ENCODE results near the gene ZNF804A. TPM values are rescaled to one million over a fixed set of nuclear protein-coding genes. Genes with fewer than 3 reads are reported as not detected.

The ZNF804A gene
- total RNA-seq, 1 donor from 2014 or later = 0.32 TPM

GRCh38 chr2:184624311-184624710 lies 26.0 kb downstream of the ZNF804A start:
- TF ChIP-seq EZH2 (IDR thresholded peaks at IDR 0.05; ENCODE audit: insufficient read depth, low read length) = no peak
- no peak for TF ChIP-seq CTCF (IDR thresholded peaks at IDR 0.05; ENCODE audit: insufficient read depth, low read depth, low read length)
- Histone ChIP-seq H3K27me3 (ENCODE audit: insufficient read depth, low read length) (no peaks in the 10 kb centered on the region), H3K4me1 (ENCODE audit: insufficient read depth, low read length) (no peaks in the 10 kb centered on the region), H3K4me2 (ENCODE audit: low read length) (no peak overlapping the region), H2AFZ (ENCODE audit: low read depth, low read length) (no peak overlapping the region), H3K79me2 (ENCODE audit: insufficient read depth, low read length) (no peaks in the 10 kb centered on the region), H3K27ac (ENCODE audit: low read depth, low read length) (no peak overlapping the region), H3K4me3 (ENCODE audit: insufficient read depth, low read depth, low read length) (no peak overlapping the region), H3K9ac (ENCODE audit: low read length) (no peak overlapping the region), H4K20me1 (ENCODE audit: insufficient read depth, low read length) (no peaks in the 10 kb centered on the region), H3K9me3 (ENCODE audit: insufficient read depth, low read depth, low read length) (no peaks in the 10 kb centered on the region), H3K36me3 (ENCODE audit: insufficient read depth, low read length) (no peaks in the 10 kb centered on the region)
- no peaks in the 10 kb centered on the region for H3K36me3 Mint-ChIP-seq (ENCODE audit: low read depth, unreplicated experiment)
- H3K4me1 Mint-ChIP-seq (ENCODE audit: low read depth, unreplicated experiment) = no peaks in the 10 kb centered on the region
- DNase-seq (ENCODE audit: low read depth) = no peak
- no peak overlapping the region for H3K4me3 Mint-ChIP-seq (ENCODE audit: unreplicated experiment)
- no peak for FAIRE-seq
- H3K27me3 Mint-ChIP-seq (ENCODE audit: low read depth, unreplicated experiment) = no peaks in the 10 kb centered on the region
- no peaks in the 10 kb centered on the region for H3K9me3 Mint-ChIP-seq (ENCODE audit: unreplicated experiment)
- H3K27ac Mint-ChIP-seq (ENCODE audit: unreplicated experiment) = no peak overlapping the region

GRCh38 chr2:184628051-184628450 lies 29.7 kb downstream of the ZNF804A start:
- H3K27ac Mint-ChIP-seq (ENCODE audit: unreplicated experiment) = no peak overlapping the region
- H3K36me3 Mint-ChIP-seq (ENCODE audit: low read depth, unreplicated experiment) = no peaks in the 10 kb centered on the region

More at GRCh38 chr2:184628051-184628450, 29.7 kb downstream of the ZNF804A start:
- DNase-seq (ENCODE audit: low read depth) (no peak), FAIRE-seq (no peak)
- H3K27ac ChIP-seq (ENCODE audit: low read depth, low read length) = no peak overlapping the region
- H4K20me1 ChIP-seq (ENCODE audit: insufficient read depth, low read length) = no peaks in the 10 kb centered on the region
- H3K9me3 Mint-ChIP-seq (ENCODE audit: unreplicated experiment) = no peaks in the 10 kb centered on the region
- TF ChIP-seq CTCF (IDR thresholded peaks at IDR 0.05; ENCODE audit: insufficient read depth, low read depth, low read length) (no peak), EZH2 (IDR thresholded peaks at IDR 0.05; ENCODE audit: insufficient read depth, low read length) (no peak)
- no peaks in the 10 kb centered on the region for H3K79me2 ChIP-seq (ENCODE audit: insufficient read depth, low read length)
- no peak overlapping the region for H3K9ac ChIP-seq (ENCODE audit: low read length)
- no peaks in the 10 kb centered on the region for H3K4me1 Mint-ChIP-seq (ENCODE audit: low read depth, unreplicated experiment)
- H3K4me3 ChIP-seq (ENCODE audit: insufficient read depth, low read depth, low read length) = no peak overlapping the region
- no peaks in the 10 kb centered on the region for H3K36me3 ChIP-seq (ENCODE audit: insufficient read depth, low read length)
- H3K27me3 ChIP-seq (ENCODE audit: insufficient read depth, low read length) = no peaks in the 10 kb centered on the region
- H3K4me2 ChIP-seq (ENCODE audit: low read length) = no peak overlapping the region
- H3K27me3 Mint-ChIP-seq (ENCODE audit: low read depth, unreplicated experiment) = no peaks in the 10 kb centered on the region
- no peaks in the 10 kb centered on the region for H3K9me3 ChIP-seq (ENCODE audit: insufficient read depth, low read depth, low read length)
- H3K4me1 ChIP-seq (ENCODE audit: insufficient read depth, low read length) = no peaks in the 10 kb centered on the region
- H3K4me3 Mint-ChIP-seq (ENCODE audit: unreplicated experiment) = no peak overlapping the region
- no peak overlapping the region for H2AFZ ChIP-seq (ENCODE audit: low read depth, low read length)

All from astrocyte (in vitro differentiated cells and primary cell).